A204.1 (cell line): Measurements from ENCODE around the gene RTEL1.
"Not testable (repeated sequence)": the region's sequence is repeated elsewhere in the genome, so short reads cannot be mapped to it uniquely, and the experiment has no call there.

Source experiments
- FAIRE-seq: peaks from 2 replicates; lab custom pipeline; 2012; peaks lifted over from hg19 to GRCh38; lab: Jason Lieb, UNC

RTEL1 gene

DNA sequence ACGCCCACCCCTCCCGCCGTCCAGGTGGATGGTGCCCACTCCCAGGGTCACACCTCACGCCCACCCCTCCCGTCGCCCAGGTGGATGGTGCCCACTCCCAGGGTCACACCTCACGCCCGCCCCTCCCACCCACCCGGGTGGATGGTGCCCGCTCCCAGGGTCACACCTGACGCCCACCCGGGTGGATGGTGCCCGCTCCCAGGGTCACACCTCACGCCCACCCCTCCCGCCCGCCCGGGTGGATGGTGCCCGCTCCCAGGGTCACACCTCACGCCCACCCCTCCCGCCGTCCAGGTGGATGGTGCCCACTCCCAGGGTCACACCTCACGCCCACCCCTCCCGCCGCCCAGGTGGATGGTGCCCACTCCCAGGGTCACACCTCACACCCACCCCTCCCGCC, 7.6 kb upstream of the RTEL1 start:
- FAIRE-seq = not testable (repeated sequence)

DNA sequence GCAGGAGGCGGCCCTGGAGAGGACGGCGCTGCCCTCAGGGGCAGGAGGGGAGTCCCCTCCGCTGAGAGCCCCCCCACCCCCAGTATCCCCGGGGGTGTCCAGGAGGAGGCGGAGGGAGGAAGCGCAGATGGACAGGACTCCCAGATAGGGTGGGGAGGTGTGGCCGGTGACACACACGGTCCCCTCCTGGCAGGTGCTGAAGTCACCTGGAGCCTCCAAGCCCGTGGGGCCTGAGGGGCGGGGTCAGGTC, 6.2 kb upstream of the RTEL1 start:
- FAIRE-seq = no peak

DNA sequence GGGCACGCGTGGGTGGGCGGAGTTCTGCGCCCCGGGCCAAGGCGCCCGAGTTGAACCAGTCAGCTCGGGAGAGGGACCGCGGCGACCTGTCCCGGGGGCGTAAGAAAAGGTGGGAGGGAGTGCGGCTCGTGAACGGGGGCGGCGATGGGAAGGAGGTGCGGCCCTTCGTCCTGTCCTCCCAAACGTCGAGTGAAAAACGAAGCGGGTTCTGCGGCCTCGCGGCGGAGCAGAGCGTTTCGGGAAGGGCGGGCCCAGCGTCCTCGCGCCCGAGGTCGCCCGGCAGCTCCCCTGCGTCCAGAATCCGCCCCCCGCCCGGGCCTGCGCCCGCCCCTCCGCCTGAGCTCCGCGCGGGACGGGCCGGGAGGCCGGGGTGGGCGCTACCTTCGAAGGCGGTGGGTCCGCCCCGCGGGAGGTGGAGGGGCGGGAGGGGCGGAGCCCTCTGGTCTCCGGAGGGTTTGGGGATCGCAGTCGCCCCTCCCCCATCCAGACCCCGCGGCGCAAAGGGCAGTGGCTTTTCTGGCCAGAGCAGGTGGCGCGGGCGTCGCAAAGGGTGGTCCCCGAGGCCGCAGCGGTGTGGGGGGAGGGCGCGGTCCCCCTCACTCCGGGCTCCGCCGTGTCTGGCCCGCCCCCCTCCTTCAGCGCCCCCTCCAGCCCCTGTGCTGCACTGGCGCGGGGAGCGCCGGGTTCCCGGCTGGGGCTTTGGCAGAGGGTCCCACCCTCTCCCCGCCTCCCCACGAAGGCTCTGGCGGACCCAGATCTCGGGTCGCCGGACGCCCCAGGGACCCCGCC, 5.7 kb upstream of the RTEL1 start:
- FAIRE-seq = no peak

DNA sequence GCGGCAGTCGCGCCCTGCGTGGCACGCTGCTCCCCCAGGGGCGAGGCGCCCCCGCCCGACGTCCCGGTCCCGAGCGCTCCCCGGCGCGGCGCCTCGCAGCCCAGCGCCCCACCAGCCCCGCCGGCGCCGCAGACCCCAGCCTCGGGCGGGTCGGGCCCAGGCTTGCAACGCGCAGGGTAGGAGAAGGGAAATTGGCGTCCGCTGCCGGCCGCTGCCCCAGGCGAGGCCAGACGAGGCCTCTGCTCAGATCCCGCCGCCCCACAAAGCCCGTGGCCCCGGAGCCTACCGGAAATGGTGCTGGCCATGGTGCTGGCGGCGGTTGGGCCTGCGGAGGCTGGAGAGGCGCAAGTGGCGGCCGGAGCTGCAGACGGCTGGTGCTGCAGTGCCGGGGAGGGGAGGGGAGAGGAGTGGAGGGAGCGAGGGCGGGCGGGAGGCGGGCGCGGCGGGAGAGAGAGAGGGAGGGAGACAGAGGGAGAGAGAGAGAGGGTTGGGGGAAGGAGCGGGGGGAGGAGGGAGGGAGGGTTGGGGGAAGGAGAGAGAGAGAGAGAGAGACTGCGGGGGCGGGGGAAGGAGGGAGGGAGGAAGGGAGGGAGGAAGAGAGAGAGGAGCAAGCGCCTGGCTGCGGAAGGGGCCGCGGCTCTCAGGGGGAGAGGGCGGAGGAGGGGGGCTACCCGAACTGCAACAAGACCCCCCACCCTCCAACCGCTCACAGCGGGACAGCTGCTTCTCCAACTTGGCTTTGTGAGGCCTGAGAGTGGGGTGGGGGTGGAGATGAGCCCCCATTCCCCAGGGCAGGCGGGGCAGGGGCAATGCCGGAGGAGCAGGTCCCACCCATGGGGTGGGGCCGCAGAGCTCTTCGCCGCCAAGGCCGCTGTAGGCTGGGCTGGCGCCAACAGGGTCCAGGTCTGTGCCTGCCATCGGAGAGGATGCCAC, 4.8 kb upstream of the RTEL1 start, which contains the start of gene STMN3:
STMN3 (minus strand) TSS at position 384 of the 933 bp plus-strand sequence; CDS start at position 305, 79 bp downstream.
- no peak for FAIRE-seq

DNA sequence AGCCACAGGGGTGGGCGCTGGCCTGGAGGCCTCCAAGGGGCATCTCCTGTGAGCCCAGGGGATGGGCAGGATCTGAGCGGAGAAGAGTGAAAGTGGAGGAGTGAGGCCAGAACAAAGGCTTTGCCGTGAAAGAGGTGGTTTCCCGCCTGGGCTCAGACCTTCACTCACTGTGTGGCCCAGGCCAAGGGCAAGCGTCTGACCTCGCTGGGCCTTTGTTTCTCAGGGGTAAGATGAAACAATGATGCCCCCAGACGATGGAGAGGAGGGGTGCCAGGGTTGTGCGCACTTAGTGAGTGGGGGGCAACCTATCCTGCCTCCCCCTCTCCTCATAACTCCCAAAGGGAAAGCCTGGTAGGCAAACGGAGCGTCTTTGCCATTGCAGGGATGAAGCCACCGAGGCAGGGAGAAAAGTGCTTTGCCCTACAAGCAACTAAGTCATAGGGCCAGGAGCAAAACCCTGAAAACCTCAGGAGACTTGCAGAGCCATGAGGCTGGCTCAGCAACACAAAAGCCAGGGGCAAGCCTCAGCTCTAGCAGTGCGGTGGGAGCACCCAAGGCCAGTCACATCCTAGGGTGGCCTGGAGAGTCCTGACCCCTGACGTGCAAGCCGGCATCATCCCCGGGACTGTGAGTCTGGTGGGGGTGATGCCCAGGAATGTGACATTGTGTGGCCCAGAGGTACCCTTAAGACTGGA, 4.0 kb upstream of the RTEL1 start:
- FAIRE-seq = no peak

DNA sequence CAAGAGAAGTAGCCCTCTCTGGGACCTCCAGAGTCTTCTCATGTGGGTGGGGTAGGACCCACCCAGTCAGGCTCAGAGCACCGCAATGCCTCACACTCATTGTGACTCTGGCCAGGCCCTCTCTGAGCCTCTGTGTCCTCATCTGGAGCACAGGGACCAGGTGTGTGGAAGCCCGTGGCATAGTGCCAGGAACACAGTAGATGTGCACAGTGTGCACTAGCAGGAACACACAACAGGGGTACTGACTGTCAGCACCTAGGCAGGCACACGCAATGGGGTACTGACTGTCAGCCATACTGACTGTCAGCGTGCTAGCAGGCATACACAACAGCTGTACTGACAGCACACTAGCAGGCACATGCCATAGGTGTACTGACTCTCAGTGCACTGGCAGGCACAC, 2.9 kb upstream of the RTEL1 start:
- no peak for FAIRE-seq

DNA sequence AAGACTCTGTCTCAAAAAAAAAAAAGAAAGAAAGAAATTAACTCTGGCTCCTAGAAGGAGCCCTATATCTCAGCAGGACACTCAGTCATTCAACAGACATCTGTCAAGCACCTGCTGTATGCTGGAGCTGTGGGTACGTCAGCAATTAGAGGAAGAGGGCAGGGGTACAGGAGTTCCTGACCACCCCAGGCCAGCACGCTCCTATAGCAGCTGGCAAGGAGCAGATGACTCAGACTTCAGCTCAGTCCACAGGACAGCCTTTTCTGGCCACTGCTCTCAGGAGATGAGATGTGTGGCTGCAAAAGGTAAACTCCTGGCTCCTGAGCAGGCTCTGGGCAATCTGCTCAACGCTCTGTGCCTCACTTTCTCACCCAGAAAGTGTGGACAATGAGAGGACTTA, 1.7 kb upstream of the RTEL1 start:
- FAIRE-seq = no peak

DNA sequence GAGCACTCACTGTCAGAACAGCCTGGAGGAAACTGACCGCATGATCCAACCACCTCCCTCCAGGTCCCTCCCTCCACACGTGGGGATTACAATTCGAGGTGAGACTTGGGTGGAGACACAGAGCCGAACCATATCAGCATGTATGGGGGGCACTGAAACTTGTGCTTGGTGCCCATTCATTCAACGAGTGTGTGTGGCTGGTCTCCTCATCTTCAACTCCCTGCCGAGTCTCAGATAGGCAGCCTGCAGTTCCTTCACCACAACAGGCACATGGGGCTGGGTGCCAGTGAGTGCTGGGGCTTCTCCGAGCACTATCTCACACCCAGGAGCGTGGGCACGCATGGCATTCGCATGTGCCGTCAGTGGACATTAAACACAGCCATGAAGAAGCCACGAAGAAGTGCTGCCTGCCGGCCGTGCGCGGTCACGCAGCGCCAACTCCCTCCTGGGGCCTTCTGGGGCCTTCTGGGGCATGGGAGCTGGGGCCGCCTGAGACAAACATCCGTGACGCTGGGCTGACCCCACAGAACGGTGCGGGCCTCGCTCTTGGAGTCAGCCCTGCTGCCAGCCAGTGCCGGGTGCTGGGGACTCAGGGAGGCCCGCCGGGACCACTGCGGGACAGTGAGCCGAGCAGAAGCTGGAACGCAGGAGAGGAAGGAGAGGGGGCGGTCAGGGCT, 714 bp upstream of the RTEL1 start:
- FAIRE-seq = no peak

DNA sequence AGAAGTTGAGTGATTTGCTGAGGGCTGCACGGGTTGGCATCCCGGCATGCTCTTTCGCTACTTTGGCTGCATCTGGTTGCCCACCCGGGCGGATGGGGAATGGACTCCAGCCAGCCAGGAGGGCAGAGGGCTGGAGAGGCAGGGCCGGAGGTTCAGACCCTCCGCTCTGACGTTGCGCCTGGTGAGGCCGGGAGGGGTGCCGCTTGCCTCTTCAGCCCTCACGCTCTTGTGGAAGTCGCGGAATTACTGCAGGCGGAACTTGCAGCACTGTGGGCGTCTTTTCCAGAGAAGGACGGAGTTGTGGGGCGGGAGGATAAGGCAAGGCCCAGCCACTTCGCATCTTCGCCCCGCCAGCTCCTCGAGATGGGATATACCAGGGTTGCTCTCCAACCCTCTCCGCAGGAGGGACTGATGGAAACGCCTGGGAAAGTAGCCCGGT, 656 bp downstream of the RTEL1 start:
- no peak for FAIRE-seq

DNA sequence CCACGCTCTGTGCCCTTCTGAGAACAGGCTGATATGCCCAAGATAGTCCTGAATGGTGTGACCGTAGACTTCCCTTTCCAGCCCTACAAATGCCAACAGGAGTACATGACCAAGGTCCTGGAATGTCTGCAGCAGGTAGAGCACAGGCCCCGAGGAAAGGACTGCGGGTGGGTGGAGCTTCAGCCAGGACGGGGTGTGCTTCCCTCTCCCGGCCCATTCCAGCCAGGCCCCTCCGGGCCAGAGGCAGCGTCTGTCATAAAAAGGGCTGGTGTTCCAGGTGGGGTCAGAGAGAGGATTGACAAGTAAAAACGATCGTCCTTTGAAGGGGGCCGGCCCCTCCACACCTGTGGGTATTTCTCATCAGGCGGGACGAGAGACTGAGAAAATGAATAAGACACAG, 1.3 kb downstream of the RTEL1 start:
- FAIRE-seq = no peak

DNA sequence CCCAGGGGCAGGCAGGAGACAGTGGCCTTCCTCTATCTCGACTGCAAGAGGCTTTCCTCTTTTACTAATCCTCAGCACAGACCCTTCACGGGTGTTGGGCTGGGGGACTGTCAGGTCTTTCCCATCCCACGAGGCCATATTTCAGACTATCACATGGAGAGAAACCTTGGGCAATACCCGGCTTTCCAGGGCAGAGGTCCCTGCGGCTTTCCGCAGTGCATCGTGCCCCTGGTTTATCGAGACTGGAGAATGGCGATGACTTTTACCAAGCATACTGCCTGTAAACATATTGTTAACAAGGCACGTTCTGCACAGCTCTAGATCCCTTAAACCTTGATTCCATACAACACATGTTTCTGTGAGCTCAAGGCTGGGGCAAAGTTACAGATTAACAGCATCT, 2.1 kb downstream of the RTEL1 start:
- not testable (repeated sequence) for FAIRE-seq

DNA sequence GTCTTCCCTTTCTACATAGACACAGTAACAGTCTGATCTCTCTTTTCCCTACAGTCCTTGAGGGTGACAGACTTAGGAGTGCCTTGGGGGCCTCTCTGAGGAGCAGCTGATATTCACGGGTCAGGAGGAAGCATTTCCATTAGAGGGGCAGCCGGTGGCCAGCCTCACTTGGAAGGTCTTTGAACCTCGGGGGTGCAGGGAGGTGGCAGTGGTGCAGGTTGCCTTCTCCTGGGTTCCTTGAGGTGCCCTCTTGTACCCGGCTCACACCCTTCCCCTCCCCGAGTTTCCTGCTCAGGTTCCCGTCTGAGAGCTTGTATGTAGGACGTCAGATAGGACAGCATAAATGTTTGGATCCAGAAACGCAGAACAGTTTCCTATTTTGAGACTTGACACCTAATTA, 2.5 kb downstream of the RTEL1 start:
- FAIRE-seq = no peak

DNA sequence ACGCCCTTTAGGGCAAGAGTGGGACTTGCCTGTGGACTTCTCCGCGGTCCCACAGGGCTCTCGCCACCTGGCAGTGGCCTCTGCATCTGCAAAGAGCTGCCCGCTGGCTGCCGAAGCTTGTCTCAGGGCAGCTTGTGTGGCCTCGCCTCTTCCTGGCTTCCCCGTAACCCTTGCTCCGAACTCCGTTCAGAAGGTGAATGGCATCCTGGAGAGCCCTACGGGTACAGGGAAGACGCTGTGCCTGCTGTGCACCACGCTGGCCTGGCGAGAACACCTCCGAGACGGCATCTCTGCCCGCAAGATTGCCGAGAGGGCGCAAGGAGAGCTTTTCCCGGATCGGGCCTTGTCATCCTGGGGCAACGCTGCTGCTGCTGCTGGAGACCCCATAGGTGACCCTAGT, 3.0 kb downstream of the RTEL1 start:
- FAIRE-seq = no peak

DNA sequence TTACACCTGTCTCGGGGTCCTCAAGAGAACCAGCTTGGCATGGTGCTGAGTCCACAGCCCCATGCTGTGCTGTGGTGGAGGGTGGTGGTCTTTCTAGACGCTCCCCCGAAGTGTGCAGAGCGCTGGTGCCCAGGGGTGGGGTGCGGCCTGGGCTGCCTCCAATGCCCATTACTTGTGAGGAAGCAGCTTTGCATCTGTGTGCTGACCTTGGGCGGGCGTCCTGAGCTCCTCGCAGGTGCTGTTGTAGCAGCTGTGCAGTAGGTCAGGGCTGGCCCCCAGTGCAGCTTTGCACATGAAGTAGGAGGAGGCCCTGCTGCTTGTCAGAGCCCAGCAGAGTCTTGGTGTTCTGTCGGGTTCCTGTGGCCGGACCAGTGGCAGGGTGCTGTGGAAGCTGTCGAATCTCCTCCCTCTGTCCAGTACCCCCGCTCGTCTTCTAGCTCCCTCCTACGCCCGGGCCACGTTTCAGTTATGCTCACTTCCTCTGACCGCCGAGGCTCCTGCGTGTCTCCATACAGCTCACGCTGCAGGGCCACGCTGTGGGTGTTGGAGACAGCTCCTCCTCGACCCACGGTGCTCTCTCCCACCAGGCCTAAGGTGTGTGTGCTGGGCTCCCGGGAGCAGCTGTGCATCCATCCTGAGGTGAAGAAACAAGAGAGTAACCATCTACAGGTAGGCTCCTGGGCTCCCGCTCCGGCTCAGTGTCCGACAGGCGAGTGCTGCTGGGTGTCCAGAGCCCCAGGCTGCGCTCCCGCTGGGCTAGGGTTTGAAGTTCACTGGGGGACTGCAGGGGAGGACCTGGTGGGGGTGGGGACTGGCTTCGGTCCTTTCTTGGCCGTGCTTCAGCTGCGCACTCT, 4.1 kb downstream of the RTEL1 start:
- FAIRE-seq = no peak

DNA sequence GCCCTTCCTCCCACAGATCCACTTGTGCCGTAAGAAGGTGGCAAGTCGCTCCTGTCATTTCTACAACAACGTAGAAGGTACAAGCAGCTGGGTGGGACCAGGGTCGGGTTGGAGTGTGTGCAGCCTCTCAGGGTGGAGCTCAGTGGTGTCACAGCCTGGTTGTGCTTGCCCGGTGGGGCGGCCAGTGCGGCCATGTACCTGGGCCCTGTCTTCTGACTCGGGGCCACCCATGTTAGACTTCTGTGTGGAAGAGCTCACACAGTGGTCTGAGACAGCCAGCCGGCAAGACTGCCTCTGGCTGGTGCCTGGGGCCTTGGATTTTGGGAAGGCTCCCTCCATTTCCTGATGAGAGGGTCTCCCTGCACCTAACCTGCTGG, 4.7 kb downstream of the RTEL1 start:
- no peak for FAIRE-seq

DNA sequence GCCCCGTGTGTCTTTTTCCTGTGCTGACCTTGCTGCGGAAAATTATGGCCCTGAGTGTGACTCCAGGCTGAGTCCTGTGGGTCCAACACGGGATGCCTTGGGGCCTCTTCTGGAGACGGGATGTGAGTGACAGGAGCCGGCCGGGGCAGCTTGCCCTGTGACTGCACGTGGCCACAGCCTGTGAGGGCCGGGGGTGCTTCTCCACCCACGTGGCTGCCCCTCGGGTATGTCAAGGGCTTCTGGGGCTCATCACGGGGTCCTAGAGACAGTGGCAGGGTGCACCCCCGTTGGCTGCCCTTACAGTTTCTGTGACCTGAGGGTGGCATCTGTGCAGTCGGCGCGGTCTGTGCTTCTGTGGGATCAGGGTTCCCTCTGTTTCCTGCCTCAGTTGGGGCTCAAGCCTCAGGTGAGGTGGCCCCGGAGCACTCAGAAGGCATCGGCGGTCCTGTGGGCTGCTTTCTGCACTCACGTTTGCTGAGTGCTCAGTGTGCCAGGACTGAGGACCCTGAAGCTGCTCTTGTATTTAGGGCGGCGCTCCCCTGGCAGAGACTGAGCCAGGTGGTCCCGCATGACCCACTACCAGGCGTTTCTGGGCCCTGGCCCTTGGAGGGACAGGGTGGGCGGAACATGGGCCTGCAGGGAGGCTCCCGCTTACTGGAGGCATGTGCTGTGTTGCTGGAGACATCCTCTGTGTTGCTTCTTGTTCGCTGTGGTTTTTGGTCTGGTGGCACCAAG, 5.4 kb downstream of the RTEL1 start:
- no peak for FAIRE-seq

DNA sequence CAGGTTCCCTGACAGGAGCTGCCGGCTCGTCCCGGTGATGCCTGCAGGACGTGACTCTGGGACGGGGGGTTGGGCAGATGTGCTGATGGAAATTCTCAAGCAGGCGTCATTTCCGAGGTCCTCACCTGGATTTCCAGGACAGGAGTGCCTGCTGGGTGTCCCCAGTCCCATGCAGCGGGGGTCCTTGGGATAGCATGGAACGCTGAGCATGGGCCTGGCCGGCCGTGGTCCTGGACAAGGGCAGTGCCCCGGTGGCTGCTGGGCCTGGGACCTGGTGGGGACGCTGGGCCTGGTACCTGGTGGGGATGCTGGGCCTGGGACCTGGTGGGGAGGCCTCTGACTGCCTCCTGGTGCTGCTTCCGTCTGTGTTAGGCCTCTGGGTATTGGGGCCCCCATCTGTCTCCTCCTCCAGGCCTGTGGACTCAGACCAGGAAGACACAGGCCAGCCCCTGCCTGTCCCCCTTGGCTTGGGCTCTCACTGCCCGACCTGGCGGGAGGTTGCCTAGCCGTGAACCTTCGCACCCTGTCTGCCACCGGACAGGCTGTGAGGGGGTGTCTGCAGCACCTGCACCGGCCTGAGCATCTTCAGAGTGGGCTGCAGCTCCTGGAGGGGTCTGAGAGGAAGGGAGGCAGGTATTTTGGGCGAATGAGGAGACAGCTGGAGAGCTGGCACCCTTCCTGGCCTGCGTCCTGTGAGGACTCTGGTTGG, 6.2 kb downstream of the RTEL1 start:
- FAIRE-seq = no peak

DNA sequence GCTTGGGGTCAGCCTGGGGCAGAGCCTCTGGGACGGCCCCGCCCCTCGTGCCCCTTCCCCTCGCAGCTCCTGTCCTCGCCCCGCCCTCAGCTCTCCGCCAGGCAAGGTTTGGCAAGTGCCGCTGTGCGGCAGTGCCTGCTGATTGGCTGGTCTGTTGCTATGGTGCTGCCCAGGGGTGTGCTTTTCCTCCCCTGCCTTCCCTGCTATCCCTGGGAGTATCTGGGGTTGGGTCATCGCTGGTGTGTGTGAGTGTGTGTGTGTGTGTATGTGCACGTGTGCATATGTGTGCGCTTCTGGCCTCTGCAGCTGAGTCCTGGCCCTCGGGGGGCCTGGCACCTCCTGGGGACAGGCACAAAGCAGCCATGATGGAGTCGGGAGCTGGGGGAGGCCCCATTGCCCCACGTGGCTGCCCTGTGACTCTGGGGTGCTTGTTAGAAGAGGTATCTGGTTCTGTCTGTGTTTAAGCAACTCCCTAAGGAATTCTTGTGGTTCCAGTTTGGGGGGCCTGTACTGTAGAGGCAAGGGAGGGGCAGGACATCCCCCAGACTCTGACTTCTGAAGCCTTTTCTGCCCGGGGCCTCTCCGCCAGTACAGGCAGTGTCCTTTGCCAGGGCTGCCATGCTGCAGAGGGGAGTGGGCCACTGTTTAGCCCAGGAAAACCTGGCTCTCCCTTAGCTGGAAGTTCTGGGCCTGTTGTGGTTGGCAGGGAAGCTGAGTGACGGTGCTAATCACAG, 6.9 kb downstream of the RTEL1 start:
- no peak for FAIRE-seq

DNA sequence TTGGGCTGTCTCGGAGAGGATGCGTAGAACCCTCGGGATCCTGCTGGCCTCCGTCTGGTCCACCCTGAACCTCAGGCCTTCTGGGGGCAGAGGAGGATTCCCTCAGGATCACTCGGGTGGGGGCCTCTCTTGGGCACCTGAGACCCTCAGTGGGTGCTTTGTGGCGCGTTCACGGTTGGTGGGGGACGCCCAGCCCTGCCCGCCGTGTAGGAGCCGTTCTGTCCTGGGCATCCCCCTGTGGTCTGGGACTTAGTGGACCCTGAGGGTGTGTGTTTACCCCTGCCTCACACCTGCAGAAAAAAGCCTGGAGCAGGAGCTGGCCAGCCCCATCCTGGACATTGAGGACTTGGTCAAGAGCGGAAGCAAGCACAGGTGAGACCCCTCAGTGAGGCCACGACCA, 7.6 kb downstream of the RTEL1 start:
- FAIRE-seq = no peak
